HepG2 (cell line): ENCODE measurements around the gene CREG2.

ENCODE experiments used
- KDM1A ChIP-seq: IDR thresholded peaks from 2 replicates; pipeline ENCODE4 v1.6.1; 2016; ENCODE audit warnings: missing compliant biosample characterization
- POLR2G ChIP-seq: fragments of 200-400 bp; formaldehyde crosslinking; IDR thresholded peaks from 2 replicates; pipeline ENCODE4 v1.6.1; 2018; ENCODE audit warnings: mild to moderate bottlenecking, low read depth, low read length, moderate library complexity
- TAF1 ChIP-seq: sonication (generic); formaldehyde crosslinking; IDR thresholded peaks from 2 replicates; pipeline ENCODE4 v1.4.0; 2020; ENCODE audit warnings: missing genetic modification reagents
- TMF1 ChIP-seq: sonication (generic); formaldehyde crosslinking; IDR thresholded peaks from 2 replicates; pipeline ENCODE4 v1.8.1; 2022; ENCODE audit warnings: low read depth, missing genetic modification reagents
- ZNF446 ChIP-seq: sonication (generic); formaldehyde crosslinking; IDR thresholded peaks from 2 replicates; pipeline ENCODE4 v1.5.0; 2020; ENCODE audit warnings: mild to moderate bottlenecking, missing genetic modification reagents
- ZNF549 ChIP-seq: sonication (generic); formaldehyde crosslinking; IDR thresholded peaks from 2 replicates; pipeline ENCODE4 v1.5.0; 2020; ENCODE audit warnings: missing genetic modification reagents
- ZNF616 ChIP-seq: sonication (generic); formaldehyde crosslinking; IDR thresholded peaks from 2 replicates; pipeline ENCODE4 v1.5.0; 2020; ENCODE audit warnings: low read depth, mild to moderate bottlenecking, missing genetic modification reagents
- ZNF776 ChIP-seq: sonication (generic); formaldehyde crosslinking; IDR thresholded peaks from 2 replicates; pipeline ENCODE4 v1.4.0; 2020; ENCODE audit warnings: mild to moderate bottlenecking, missing genetic modification reagents
- TF ChIP-seq, protein P1 (sequence below): sonication (generic); formaldehyde crosslinking; IDR thresholded peaks from 2 replicates; pipeline ENCODE4 v1.8.1; 2023; ENCODE audit warnings: mild to moderate bottlenecking, missing genetic modification reagents, borderline replicate concordance

DNA sequence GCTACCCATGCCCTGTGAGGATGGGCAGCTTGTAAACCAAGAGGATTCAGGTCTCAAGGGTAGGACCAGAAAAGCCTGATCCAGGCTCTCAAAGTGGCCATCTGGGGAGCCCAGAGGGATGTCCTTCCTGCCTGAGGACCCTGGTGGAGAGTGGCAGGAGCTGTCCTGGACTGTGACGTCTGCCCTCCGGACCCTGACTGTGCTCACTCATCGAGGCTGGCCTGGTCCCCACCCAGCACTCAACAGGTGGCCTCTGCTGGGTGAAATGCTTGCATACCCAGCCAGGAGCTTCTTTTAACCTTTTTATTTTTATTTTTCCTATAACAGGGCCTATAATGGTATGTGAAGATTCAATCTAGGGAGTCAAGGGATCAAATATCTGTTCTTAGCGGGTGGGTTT lies 24.5 kb downstream of the CREG2 start:
- TF ChIP-seq ZNF446 (CRISPR knock-in tag) (no peak), POLR2G (no peak), KDM1A (CRISPR knock-in tag) (no peak), TMF1 (CRISPR knock-in tag) (no peak), ZNF616 (CRISPR knock-in tag) (no peak), TAF1 (CRISPR knock-in tag) (no peak), ZNF776 (CRISPR knock-in tag) (no peak), ZNF549 (CRISPR knock-in tag) (no peak)
- TF ChIP-seq, protein P1, sequence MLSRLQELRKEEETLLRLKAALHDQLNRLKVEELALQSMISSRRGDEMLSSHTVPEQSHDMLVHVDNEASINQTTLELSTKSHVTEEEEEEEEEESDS (CRISPR knock-in tag) = no peak
